D721Med (cell line): Measurements from ENCODE around the gene LSM2.

Experiments
- DNase-seq: peaks from one replicate; pipeline ENCODE4 v3.0.0; 2011; ENCODE audit warnings: low spot score; ENCODE audit not compliant: insufficient read length
- FAIRE-seq: peaks from 2 replicates; lab custom pipeline; 2011; peaks lifted over from hg19 to GRCh38; lab: Jason Lieb, UNC
- CTCF ChIP-seq: IDR thresholded peaks from 2 replicates; pipeline ENCODE4 v1.5.1; 2012; ENCODE audit warnings: mild to moderate bottlenecking, control low read depth; ENCODE audit not compliant: insufficient read depth; ENCODE audit errors: missing control alignments

The LSM2 gene

GRCh38 chr6:31767096-31767645 lies 39.6 kb downstream of the LSM2 start:
- no peak for DNase-seq
- no peak for FAIRE-seq
- TF ChIP-seq CTCF = no peak

GRCh38 chr6:31765910-31766794 lies 40.6 kb downstream of the LSM2 start:
- FAIRE-seq (no peak), DNase-seq (no peak)
- TF ChIP-seq CTCF = no peak

- no peak for DNase-seq
- no peak for TF ChIP-seq CTCF
- FAIRE-seq = no peak
Measured at GRCh38 chr6:31765559-31765909, 41.2 kb downstream of the LSM2 start.

GRCh38 chr6:31764198-31764597 lies 42.6 kb downstream of the LSM2 start:
- TF ChIP-seq CTCF = no peak
- FAIRE-seq = no peak
- no peak for DNase-seq

GRCh38 chr6:31763619-31763940 lies 43.2 kb downstream of the LSM2 start:
- no peak for FAIRE-seq
- DNase-seq = no peak

GRCh38 chr6:31762878-31763618 lies 43.7 kb downstream of the LSM2 start:
- FAIRE-seq (no peak), DNase-seq (no peak)
- TF ChIP-seq CTCF = no peak

More at GRCh38 chr6:31763619-31763940, 43.2 kb downstream of the LSM2 start:
- peak; percentile 12 for TF ChIP-seq CTCF
